Esophagus squamous epithelium (tissue), 5 donors: Measurements from ENCODE around the gene TBC1D1. TPM values are rescaled to one million over a fixed set of nuclear protein-coding genes. Genes with fewer than 3 reads are reported as not detected.
A peak's percentile ranks its signal among the peaks of the same experiment; 100 is the strongest.

Experiments
- DNase-seq: peaks from one replicate; lab custom pipeline; 2025; lab: John Stamatoyannopoulos, UW
- H3K27ac ChIP-seq, 4 donors: fragments of 200-600 bp; sonication (generic); one replicate each; pipeline ENCODE4 v1.5.1; 2016 to 2019; ENCODE audit warnings: mild to moderate bottlenecking in 1 of 4
- H3K27me3 ChIP-seq, 4 donors: fragments of 200-600 bp; sonication (generic); 1 replicate in 3 of 4; 2 replicates in 1 of 4; pipeline versions ENCODE4 v1.5.1 to v1.6.0; 2017 to 2021; ENCODE audit warnings: antibody characterized with exemption in 1 of 4
- H3K36me3 ChIP-seq, 3 donors: fragments of 200-600 bp; sonication (generic); one replicate each; pipeline ENCODE4 v1.5.1; 2016 to 2019
- H3K4me1 ChIP-seq, 3 donors: fragments of 200-600 bp; sonication (generic); one replicate each; pipeline ENCODE4 v1.5.1; 2017 to 2019
- H3K4me3 ChIP-seq, 4 donors: fragments of 200-600 bp; sonication (generic); 1 replicate in 3 of 4; 2 replicates in 1 of 4; pipeline ENCODE4 v1.5.1; 2016 to 2019; ENCODE audit warnings: mild to moderate bottlenecking in 2 of 4, moderate library complexity in 1 of 4
- H3K9me3 ChIP-seq, 3 donors: fragments of 200-600 bp; sonication (generic); one replicate each; pipeline ENCODE4 v1.5.1; 2016 to 2019
- CTCF ChIP-seq, 6 experiments: fragments of 450-650 bp in 4 of 6; fragments of 200-600 bp in 2 of 6; sonication (generic) in 2 of 6; IDR thresholded peaks; one replicate each; pipeline ENCODE4 v1.5.1; 2016 to 2019; ENCODE audit warnings: antibody characterized with exemption in 6 of 6, mild to moderate bottlenecking in 4 of 6, moderate library complexity in 4 of 6
- POLR2A ChIP-seq, 4 donors: fragments of 450-650 bp; IDR thresholded peaks; one replicate each; pipeline ENCODE4 v1.6.1; 2017; ENCODE audit warnings: antibody characterized with exemption in 4 of 4, mild to moderate bottlenecking in 4 of 4, moderate library complexity in 3 of 4
- WGBS, 2 donors: methylation state at CpG; one replicate each; pipeline ENCODE4 v1.1.5; 2018; 5-methylcytosine and 5-hydroxymethylcytosine counted together
- intact Hi-C: fragments of 100-400 bp; cut with DNase I; formaldehyde crosslinking; loops from one replicate; pipeline ENCODE4 v1.15.0; 2022
- total RNA-seq, 4 donors: library from RNA; depleted of rRNA; stranded (reverse); fragments of >200 nt; gene quantifications; one replicate each; pipeline ENCODE4 v1.1.0, GENCODE V29; 2016
- donor health status: DM: yes; HTN: yes; CAD: no.

The TBC1D1 gene
- total RNA-seq, 4 donors from 2014 or later, result 6.9 to 44.6 (median 25.6) TPM

DNA sequence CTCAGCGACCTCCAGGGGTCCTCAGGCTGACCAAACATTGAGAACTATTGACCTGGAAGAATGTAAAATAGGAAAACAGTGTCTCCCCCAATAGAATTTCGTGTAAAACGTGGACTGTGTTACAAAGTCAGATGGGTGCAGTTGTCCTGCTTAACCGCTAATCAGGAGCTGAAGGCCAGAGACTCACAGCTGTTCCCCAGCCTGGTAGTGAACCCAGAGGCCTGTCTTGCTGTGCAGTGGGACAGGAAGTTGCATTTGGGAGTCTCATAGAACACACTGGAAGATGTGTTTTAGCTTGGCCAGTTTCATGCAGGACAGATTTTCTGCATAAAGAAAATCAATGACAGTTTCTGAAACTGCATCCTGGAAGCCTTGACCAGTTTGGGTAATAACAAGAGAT, 220.8 kb downstream of the TBC1D1 start:
- no peak for DNase-seq
- Histone ChIP-seq H3K4me1 (peaks cover 0 to 25% (median 11%) of the 10 kb centered on the region in 3 donors), H3K36me3 (peaks cover 0 to 17% (median 0%) of the 10 kb centered on the region in 3 donors), H3K27ac (no peak overlapping the region), H3K4me3 (no peak overlapping the region), H3K9me3 (no peaks in the 10 kb centered on the region), H3K27me3 (no peaks in the 10 kb centered on the region)
- TF ChIP-seq POLR2A (IDR thresholded peaks at IDR 0.05), result no peak
- TF ChIP-seq CTCF (IDR thresholded peaks at IDR 0.05), result no peak
- intact Hi-C loops, result no loop called here
- 77 to 84% methylated on average over 4 of the region's 4 CpGs for WGBS, 2 donors

DNA sequence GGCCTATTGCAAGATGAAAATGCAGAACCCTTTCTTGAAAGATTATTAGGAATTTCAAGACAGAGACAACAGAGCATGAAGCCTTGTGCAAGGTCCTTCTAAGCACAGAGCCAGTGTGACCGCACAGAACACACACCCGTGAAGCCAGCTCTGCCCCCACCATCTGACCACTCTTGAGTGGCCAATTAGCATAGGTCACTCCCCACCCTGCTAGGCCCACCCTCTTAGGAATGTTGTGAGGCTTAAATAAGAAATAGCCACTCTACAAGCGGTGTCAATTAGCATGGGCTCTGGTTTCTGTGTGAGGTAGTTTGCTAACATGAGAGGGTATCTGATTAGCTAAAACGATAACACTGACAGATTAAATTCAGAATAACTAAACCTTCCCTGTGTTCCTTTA, 222.2 kb downstream of the TBC1D1 start:
- intact Hi-C loops, result no loop called here
- DNase-seq, result no peak
- WGBS, 2 donors, result 90 to 95% methylated on average over 2 to 3 of the region's 4 CpGs
- no peaks in the 10 kb centered on the region for H3K9me3 ChIP-seq
- peaks cover 0 to 25% (median 11%) of the 10 kb centered on the region in 3 donors for H3K4me1 ChIP-seq
- H3K27me3 ChIP-seq, result no peaks in the 10 kb centered on the region
- no peak overlapping the region for H3K4me3 ChIP-seq
- TF ChIP-seq POLR2A (IDR thresholded peaks at IDR 0.05) (no peak), CTCF (IDR thresholded peaks at IDR 0.05) (no peak)
- no peak overlapping the region for H3K27ac ChIP-seq
- peaks cover 0 to 24% (median 0%) of the 10 kb centered on the region in 3 donors for H3K36me3 ChIP-seq

GRCh38 chr4:38113551-38113950, 222.7 kb downstream of the TBC1D1 start:
- Histone ChIP-seq H3K4me1 (peaks cover 0 to 25% (median 11%) of the 10 kb centered on the region in 3 donors), H3K9me3 (no peaks in the 10 kb centered on the region), H3K27ac (peak overlapping the region in 1 of 4 donors; percentile 58), H3K4me3 (no peak overlapping the region), H3K27me3 (no peaks in the 10 kb centered on the region), H3K36me3 (peaks cover 0 to 28% (median 0%) of the 10 kb centered on the region in 3 donors)
- TF ChIP-seq POLR2A (IDR thresholded peaks at IDR 0.05) (no peak), CTCF (IDR thresholded peaks at IDR 0.05) (no peak)
- intact Hi-C loops, result no loop called here
- 87 to 91% methylated on average over 2 of the region's 2 CpGs for WGBS, 2 donors
- DNase-seq, result no peak

DNA sequence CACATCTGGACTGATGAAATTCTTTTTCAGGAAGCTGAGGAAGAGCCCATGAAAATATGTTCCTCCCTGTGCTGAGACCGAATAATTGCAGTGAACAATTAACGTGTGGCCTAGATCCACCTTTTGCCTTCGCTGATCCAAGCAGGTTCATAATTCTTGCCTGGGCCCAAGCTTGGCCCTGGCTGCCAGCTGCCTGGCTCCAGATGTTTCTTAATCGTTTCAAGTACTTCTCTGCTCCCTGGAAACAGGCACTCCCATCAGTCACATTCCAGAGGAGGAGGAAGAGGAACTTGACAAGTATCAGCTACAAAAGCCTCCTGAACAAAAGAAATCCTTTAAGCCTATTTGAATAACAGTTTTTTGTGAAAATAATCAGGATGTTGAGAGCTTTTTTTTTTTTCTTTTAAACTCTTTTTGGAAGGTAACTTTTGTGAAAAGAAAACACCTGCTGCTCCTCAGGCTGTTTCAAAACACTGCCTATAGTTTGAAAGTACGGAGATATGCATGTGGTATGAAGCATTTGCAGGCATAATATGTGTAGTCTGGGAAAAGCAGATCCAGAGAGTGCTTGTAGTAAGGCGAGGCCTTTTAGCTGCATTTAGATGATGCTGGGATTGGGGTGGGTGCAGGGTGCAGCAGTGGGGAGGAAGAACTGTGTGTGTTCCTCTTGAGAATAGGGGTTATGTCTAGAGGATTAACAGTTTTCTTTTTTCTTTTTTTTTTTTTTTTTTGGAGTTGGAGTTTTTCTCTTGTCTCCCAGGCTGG, 223.7 kb downstream of the TBC1D1 start:
- no peak for DNase-seq
- H3K27ac ChIP-seq, result peak overlapping the region in 2 of 4 donors; percentile 52 to 58

More for the DNA sequence above, 223.7 kb downstream of the TBC1D1 start:
- Histone ChIP-seq H3K4me3 (no peak overlapping the region), H3K27me3 (no peaks in the 10 kb centered on the region), H3K36me3 (peaks cover 0 to 33% (median 0%) of the 10 kb centered on the region in 3 donors), H3K4me1 (peaks cover 0 to 25% (median 11%) of the 10 kb centered on the region in 3 donors), H3K9me3 (no peaks in the 10 kb centered on the region)
- TF ChIP-seq CTCF (IDR thresholded peaks at IDR 0.05) (no peak), POLR2A (IDR thresholded peaks at IDR 0.05) (no peak)
- intact Hi-C loops, result no loop called here
- WGBS, 2 donors, result 27 to 31% methylated on average over 6 of the region's 6 CpGs
